ENCODE measurements around the gene COL23A1.

COL23A1 gene

DNA sequence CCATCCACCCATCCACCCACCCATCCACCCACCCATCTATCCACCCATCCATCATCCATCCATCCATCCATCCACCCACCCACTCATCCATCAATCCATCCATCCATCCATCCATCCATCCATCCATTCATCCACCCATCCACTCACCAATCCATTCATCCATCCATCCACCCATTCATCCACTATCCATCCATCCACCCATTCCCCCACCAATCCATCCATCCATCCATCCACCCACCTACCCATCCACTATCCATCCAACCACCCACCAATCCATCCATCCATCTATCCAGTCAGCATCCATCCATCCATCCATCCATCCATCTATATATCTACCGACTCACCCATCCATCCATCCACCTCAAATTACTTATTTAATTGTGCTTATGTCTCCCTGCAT is 320.7 kb downstream of the COL23A1 start:
- Mint-ChIP-seq H3K27ac (no peak overlapping the region), H3K36me3 (ENCODE audit: low read depth) (no peaks in the 10 kb centered on the region), H3K9me3 (no peaks in the 10 kb centered on the region), H3K4me1 (peaks cover 4% of the 10 kb centered on the region), H3K27me3 (ENCODE audit: low read depth) (no peaks in the 10 kb centered on the region), H3K4me3 (no peak overlapping the region)
- no peak for TF ChIP-seq CTCF (IDR thresholded peaks at IDR 0.05; ENCODE audit: unreplicated experiment in 3 of 3)

- Mint-ChIP-seq H3K27ac (no peak overlapping the region), H3K4me3 (no peak overlapping the region), H3K4me1 (no peaks in the 10 kb centered on the region), H3K36me3 (ENCODE audit: low read depth) (no peaks in the 10 kb centered on the region), H3K9me3 (no peaks in the 10 kb centered on the region), H3K27me3 (ENCODE audit: low read depth) (no peaks in the 10 kb centered on the region)
- no peak for TF ChIP-seq CTCF (IDR thresholded peaks at IDR 0.05; ENCODE audit: unreplicated experiment in 3 of 3)
Observed at GRCh38 chr5:178267876-178268275, 322.3 kb downstream of the COL23A1 start.

DNA sequence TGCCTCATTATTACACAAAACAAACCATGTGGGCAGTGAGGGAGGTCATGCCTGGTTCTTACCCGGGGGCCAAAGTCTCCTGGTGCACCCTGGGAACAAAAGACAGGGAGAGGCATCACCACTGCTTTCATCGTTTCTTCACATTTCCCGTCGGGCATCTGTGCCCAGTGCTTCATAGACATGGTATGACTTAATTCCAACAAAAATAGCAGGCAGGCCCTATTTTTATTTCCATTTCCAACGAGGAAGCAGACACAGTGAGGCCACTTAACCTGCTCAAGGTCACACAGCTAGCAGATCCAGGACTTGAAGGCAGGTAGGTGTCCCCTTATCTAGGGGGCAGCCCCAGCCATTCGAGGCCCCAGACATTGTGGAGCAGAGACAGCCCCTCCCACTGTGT is 322.9 kb downstream of the COL23A1 start:
- Mint-ChIP-seq H3K27ac (no peak overlapping the region), H3K4me3 (no peak overlapping the region)

DNA sequence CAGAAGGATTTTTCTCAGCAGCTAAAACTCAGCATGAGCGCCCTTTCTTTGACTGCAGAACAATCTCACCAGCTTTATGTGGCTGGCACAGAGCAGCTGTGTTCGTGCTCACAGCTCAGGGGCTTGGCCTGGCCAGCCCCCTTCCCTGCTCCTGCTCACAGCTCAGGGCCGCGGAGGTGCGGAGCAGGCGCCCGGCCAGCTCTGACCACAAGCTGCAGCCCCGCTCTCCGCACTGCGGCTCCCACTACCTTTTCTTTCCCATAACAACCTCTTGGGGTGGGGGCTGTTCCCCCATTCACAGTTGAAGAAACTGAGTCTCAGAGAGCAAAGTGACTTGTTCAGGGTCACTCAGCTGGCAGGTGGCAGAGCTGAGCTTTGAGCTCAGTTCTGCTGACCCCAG is 323.6 kb downstream of the COL23A1 start:
- H3K4me1 Mint-ChIP-seq, result no peaks in the 10 kb centered on the region
- no peaks in the 10 kb centered on the region for H3K9me3 Mint-ChIP-seq
- TF ChIP-seq CTCF (IDR thresholded peaks at IDR 0.05; ENCODE audit: unreplicated experiment in 3 of 3), result no peak
- no peak overlapping the region for H3K27ac Mint-ChIP-seq
- H3K27me3 Mint-ChIP-seq (ENCODE audit: low read depth), result no peaks in the 10 kb centered on the region
- no peak overlapping the region for H3K4me3 Mint-ChIP-seq
- H3K36me3 Mint-ChIP-seq (ENCODE audit: low read depth), result no peaks in the 10 kb centered on the region

More for the DNA sequence above, 322.9 kb downstream of the COL23A1 start:
- no peaks in the 10 kb centered on the region for H3K36me3 Mint-ChIP-seq (ENCODE audit: low read depth)
- H3K9me3 Mint-ChIP-seq, result no peaks in the 10 kb centered on the region
- H3K27me3 Mint-ChIP-seq (ENCODE audit: low read depth), result no peaks in the 10 kb centered on the region
- no peak for TF ChIP-seq CTCF (IDR thresholded peaks at IDR 0.05; ENCODE audit: unreplicated experiment in 3 of 3)
- no peaks in the 10 kb centered on the region for H3K4me1 Mint-ChIP-seq

DNA sequence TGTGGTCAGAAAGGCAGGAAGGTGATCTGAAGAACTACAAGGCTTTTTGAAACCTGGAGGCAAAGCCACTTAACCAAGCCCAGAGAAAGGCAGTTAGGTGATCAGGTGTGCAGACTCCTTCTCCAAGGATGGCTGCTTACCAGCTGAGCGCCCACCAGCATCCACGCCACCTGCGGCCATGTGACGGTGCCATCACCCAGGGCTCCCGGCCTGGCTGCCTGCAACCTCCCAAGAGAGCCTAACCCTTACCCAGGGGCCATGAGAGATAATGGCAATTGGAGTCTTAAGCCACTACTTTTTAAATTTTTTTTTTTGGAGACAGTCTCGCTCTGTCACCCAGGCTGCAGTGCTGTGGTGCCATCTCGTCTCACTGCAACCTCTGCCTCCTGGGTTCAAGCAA is 324.4 kb downstream of the COL23A1 start:
- no peak overlapping the region for H3K27ac Mint-ChIP-seq
- H3K4me3 Mint-ChIP-seq, result no peak overlapping the region
- no peaks in the 10 kb centered on the region for H3K4me1 Mint-ChIP-seq
- H3K9me3 Mint-ChIP-seq, result no peaks in the 10 kb centered on the region
- no peaks in the 10 kb centered on the region for H3K36me3 Mint-ChIP-seq (ENCODE audit: low read depth)
- TF ChIP-seq CTCF (IDR thresholded peaks at IDR 0.05; ENCODE audit: unreplicated experiment in 3 of 3), result no peak
- no peaks in the 10 kb centered on the region for H3K27me3 Mint-ChIP-seq (ENCODE audit: low read depth)

- H3K9me3 Mint-ChIP-seq, result no peaks in the 10 kb centered on the region
Observed at GRCh38 chr5:178264044-178264443, 326.1 kb downstream of the COL23A1 start.

More at GRCh38 chr5:178264044-178264443, 326.1 kb downstream of the COL23A1 start:
- no peak overlapping the region for H3K4me3 Mint-ChIP-seq
- TF ChIP-seq CTCF (IDR thresholded peaks at IDR 0.05; ENCODE audit: unreplicated experiment in 3 of 3), result no peak
- H3K27ac Mint-ChIP-seq, result no peak overlapping the region
- no peaks in the 10 kb centered on the region for H3K4me1 Mint-ChIP-seq
- no peaks in the 10 kb centered on the region for H3K27me3 Mint-ChIP-seq (ENCODE audit: low read depth)
- no peaks in the 10 kb centered on the region for H3K36me3 Mint-ChIP-seq (ENCODE audit: low read depth)

Measured in nephron (organoid).